A549 (cell line): ENCODE results near the gene CNP. TPM values are rescaled to one million over a fixed set of nuclear protein-coding genes. Genes with fewer than 3 reads are reported as not detected.

Experiments
- ATAC-seq, 2 experiments: fragments of 200-7000 bp in 1 of 2; fragments of >200 bp in 1 of 2; cut with Nextera tagmentation in 1 of 2; cut with Tn5 transposase in 1 of 2; 3 replicates each; pipeline versions ENCODE4 v1.8.0 to v1.9.1; 2018 to 2020; ENCODE audit warnings: mild to moderate bottlenecking in 1 of 2, moderate library complexity in 1 of 2
- CTCF ChIA-PET: fragments of 300-600 bp; sonication (Branson Sonifier 250); formaldehyde crosslinking; extraction: SDS; loops from one replicate; lab custom pipeline; 2021; ENCODE audit warnings: antibody characterized with exemption, inconsistent platforms; lab: Yijun Ruan, JAX
- POLR2A ChIA-PET: fragments of 350-600 bp; formaldehyde crosslinking; extraction: SDS; loops from one replicate; lab custom pipeline; 2021; ENCODE audit warnings: antibody characterized with exemption, inconsistent platforms; lab: Yijun Ruan, JAX
- DNase-seq, 2 experiments: peaks; one replicate each; pipeline versions ENCODE4 v3.0.0 to v3.0.0-alpha.2; 2011 to 2016; ENCODE audit warnings: low read depth in 1 of 2, low spot score in 1 of 2
- FAIRE-seq: peaks from 2 replicates; lab custom pipeline; 2011; peaks lifted over from hg19 to GRCh38; lab: Jason Lieb, UNC
- H3K27ac ChIP-seq, 2 experiments: fragments of >200 bp; sonication (Bioruptor Twin); formaldehyde crosslinking; 3 replicates each; pipeline ENCODE4 v1.5.1; 2016 to 2017
- H3K4me1 ChIP-seq: fragments of >200 bp; sonication (Bioruptor Twin); formaldehyde crosslinking; 3 replicates; pipeline ENCODE4 v1.6.1; 2016
- H3K4me2 ChIP-seq: fragments of >200 bp; sonication (Bioruptor Twin); formaldehyde crosslinking; 3 replicates; pipeline ENCODE4 v1.6.1; 2016
- H3K4me3 ChIP-seq: fragments of >200 bp; sonication (Bioruptor Twin); formaldehyde crosslinking; 3 replicates; pipeline ENCODE4 v1.5.1; 2016
- H3K9me3 ChIP-seq: fragments of >200 bp; sonication (Bioruptor Twin); formaldehyde crosslinking; 3 replicates; pipeline ENCODE4 v1.6.1; 2016
- BHLHE40 ChIP-seq: IDR thresholded peaks from 2 replicates; pipeline ENCODE4 v1.6.1; 2012; ENCODE audit warnings: low read depth, low read length, inconsistent platforms
- CHD4 ChIP-seq: fragments of 200-600 bp; sonication (generic); IDR thresholded peaks from 2 replicates; pipeline ENCODE4 v1.6.1; 2016; ENCODE audit warnings: antibody characterized with exemption, mild to moderate bottlenecking, borderline replicate concordance
- HDAC2 ChIP-seq: fragments of 200-600 bp; sonication (generic); IDR thresholded peaks from 2 replicates; pipeline ENCODE4 v1.6.1; 2016
- KDM5A ChIP-seq: fragments of 200-600 bp; sonication (generic); IDR thresholded peaks from 2 replicates; pipeline ENCODE4 v1.6.1; 2016; ENCODE audit warnings: antibody characterized with exemption, mild to moderate bottlenecking
- MAFK ChIP-seq: fragments of 450-650 bp; IDR thresholded peaks from 2 replicates; pipeline ENCODE4 v1.6.1; 2014; ENCODE audit not compliant: partially characterized antibody
- NPAS2 ChIP-seq: fragments of 250-450 bp; sonication (Bioruptor Pico); IDR thresholded peaks from 2 replicates; pipeline ENCODE4 v1.8.0; 2022; ENCODE audit warnings: mild to moderate bottlenecking, moderate library complexity, borderline replicate concordance
- RAD21 ChIP-seq, 2 experiments: fragments of >200 bp in 1 of 2; sonication (Bioruptor Twin) in 1 of 2; formaldehyde crosslinking in 1 of 2; IDR thresholded peaks in 1 of 2; conservative IDR thresholded peaks in 1 of 2; 2 replicates in 1 of 2; 3 replicates in 1 of 2; pipeline ENCODE4 v1.6.1; 2012 to 2018; ENCODE audit warnings: inconsistent platforms in 1 of 2
- RARB ChIP-seq: fragments of 250-450 bp; sonication (Bioruptor Pico); IDR thresholded peaks from 2 replicates; pipeline ENCODE4 v1.8.0; 2021; ENCODE audit warnings: mild to moderate bottlenecking, moderate library complexity
- RCOR1 ChIP-seq: fragments of 150-350 bp; IDR thresholded peaks from 2 replicates; pipeline ENCODE4 v1.6.1; 2014; ENCODE audit warnings: antibody characterized with exemption, low read length, low read depth
- SREBF2 ChIP-seq: fragments of 450-650 bp; IDR thresholded peaks from 2 replicates; pipeline ENCODE4 v1.6.1; 2014; ENCODE audit warnings: mild to moderate bottlenecking, moderate library complexity
- TFCP2L1 ChIP-seq: fragments of 250-450 bp; sonication (Bioruptor Pico); IDR thresholded peaks from 2 replicates; pipeline ENCODE4 v1.5.0; 2021; ENCODE audit warnings: mild to moderate bottlenecking
- ZFP36 ChIP-seq: fragments of 450-650 bp; IDR thresholded peaks from 2 replicates; pipeline ENCODE4 v1.6.1; 2014; ENCODE audit warnings: borderline replicate concordance; ENCODE audit not compliant: partially characterized antibody
- ZSCAN20 ChIP-seq: fragments of 250-450 bp; sonication (Bioruptor Pico); IDR thresholded peaks from 2 replicates; pipeline ENCODE4 v1.8.0; 2022; ENCODE audit warnings: mild to moderate bottlenecking, moderate library complexity
- WGBS: methylation state at CpG from one replicate; pipeline ENCODE4 v1.1.6; 2017; ENCODE audit errors: missing lambda C conversion rate; 5-methylcytosine and 5-hydroxymethylcytosine counted together
- polyA plus RNA-seq, 4 experiments: library from polyadenylated mRNA; depleted of rRNA in 3 of 4; stranded (reverse); fragments of >200 nt; fragmentation: RNase III in 1 of 4; extraction: RNeasy Plus Mini Kit Qiagen cat#74134 plus additional on column Dnase treatment in 1 of 4; gene quantifications; 2 replicates in 3 of 4; 3 replicates in 1 of 4; pipeline ENCODE4 v1.2.3, GENCODE V29; 2011 to 2017
- TF ChIP-seq, protein P1 (sequence below): IDR thresholded peaks from 2 replicates; pipeline ENCODE4 v1.6.1; 2012; ENCODE audit warnings: low read depth, borderline replicate concordance
- TF ChIP-seq, protein P2 (sequence below): fragments of 200-600 bp; sonication (generic); IDR thresholded peaks from 2 replicates; pipeline ENCODE4 v1.6.1; 2016; ENCODE audit warnings: antibody characterized with exemption, mild to moderate bottlenecking, moderate library complexity
- TF ChIP-seq, protein P3 (sequence below): IDR thresholded peaks from 2 replicates; pipeline ENCODE4 v1.6.1; 2012
- TF ChIP-seq, protein P4 (sequence below): fragments of >200 bp; sonication (Bioruptor Twin); formaldehyde crosslinking; IDR thresholded peaks from 3 replicates; pipeline ENCODE4 v1.5.1; 2016

CNP gene
- polyA plus RNA-seq, 2 of the 4 experiments (the other 2 are of a cell fraction), result 38.6 to 113 TPM

DNA sequence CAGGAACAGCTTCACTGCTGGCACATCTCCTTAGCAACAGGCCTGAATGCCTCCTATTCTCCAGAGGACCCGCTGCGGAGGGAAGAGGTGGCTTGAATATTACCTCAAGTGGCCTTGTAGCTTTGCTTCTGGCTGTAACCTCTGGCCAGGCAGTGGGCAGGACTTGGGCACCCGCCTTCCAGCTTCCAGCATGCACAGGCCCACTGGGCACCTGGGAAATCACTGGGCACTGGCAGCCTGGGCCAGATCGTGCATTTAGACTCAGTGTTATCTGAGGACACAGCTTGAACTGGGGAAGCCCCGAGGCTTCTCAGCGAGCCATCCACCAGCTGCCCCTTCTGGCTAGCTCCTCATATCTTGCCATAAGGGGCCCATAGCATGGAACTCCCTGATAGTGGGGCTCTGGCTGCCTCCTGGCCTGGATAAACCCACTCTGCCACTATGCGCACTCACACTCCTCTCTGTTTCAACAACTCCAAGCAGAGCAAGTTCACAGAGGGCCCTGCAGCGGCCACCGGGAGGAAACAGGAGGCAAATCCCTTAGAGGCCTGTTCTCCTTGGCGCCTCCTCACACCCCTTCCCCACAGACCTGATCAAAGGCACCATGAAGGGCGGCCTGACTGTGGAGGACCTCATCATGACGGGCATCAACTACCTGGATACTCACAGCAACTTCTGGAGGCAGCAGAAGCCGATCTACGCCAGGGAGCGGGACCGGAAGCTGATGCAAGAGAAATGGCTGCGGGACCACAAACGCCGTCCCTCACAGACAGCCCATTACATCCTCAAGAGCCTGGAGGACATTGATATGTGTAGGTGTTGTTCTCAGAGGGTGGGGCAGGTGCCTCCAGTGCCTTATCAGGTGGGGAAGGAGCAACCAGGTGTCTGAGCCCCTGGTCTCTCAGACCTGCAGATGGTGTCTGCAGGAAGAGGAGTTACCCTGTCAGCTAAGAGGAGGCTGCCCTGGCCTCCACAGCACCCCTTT is 28.3 kb upstream of the CNP start:
- ATAC-seq, result no peak
- Histone ChIP-seq H3K4me2 (no peak overlapping the region), H3K4me1 (no peaks in the 10 kb centered on the region), H3K4me3 (no peak overlapping the region), H3K27ac (no peak overlapping the region), H3K9me3 (no peaks in the 10 kb centered on the region)
- CTCF ChIA-PET, result interaction anchor here (0.6 to 15.4 kb wide), 7 partner anchors 8 to 664 kb away, joined by 3 to 204 read pairs (median 4); partner anchors contain the start of genes NKIRAS2 and ODAD4
- DNase-seq, result no peak
- WGBS, result 83% methylated on average over 18 of the region's 19 CpGs
- POLR2A ChIA-PET, result interaction anchor here (2.3 kb wide), 1 partner anchor 8 kb away, joined by 6 read pairs; the partner anchor contains the start of gene ODAD4
- TF ChIP-seq, protein P1, sequence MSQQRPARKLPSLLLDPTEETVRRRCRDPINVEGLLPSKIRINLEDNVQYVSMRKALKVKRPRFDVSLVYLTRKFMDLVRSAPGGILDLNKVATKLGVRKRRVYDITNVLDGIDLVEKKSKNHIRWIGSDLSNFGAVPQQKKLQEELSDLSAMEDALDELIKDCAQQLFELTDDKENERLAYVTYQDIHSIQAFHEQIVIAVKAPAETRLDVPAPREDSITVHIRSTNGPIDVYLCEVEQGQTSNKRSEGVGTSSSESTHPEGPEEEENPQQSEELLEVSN, result no peak
- TF ChIP-seq TFCP2L1 (CRISPR knock-in tag), result no peak
- no peak for TF ChIP-seq CHD4
- no peak for TF ChIP-seq RAD21 (conservative IDR thresholded peaks at IDR 0.05 in 1 of 2, IDR thresholded peaks at IDR 0.05 in 1 of 2)
- no peak for TF ChIP-seq SREBF2
- TF ChIP-seq, protein P2, sequence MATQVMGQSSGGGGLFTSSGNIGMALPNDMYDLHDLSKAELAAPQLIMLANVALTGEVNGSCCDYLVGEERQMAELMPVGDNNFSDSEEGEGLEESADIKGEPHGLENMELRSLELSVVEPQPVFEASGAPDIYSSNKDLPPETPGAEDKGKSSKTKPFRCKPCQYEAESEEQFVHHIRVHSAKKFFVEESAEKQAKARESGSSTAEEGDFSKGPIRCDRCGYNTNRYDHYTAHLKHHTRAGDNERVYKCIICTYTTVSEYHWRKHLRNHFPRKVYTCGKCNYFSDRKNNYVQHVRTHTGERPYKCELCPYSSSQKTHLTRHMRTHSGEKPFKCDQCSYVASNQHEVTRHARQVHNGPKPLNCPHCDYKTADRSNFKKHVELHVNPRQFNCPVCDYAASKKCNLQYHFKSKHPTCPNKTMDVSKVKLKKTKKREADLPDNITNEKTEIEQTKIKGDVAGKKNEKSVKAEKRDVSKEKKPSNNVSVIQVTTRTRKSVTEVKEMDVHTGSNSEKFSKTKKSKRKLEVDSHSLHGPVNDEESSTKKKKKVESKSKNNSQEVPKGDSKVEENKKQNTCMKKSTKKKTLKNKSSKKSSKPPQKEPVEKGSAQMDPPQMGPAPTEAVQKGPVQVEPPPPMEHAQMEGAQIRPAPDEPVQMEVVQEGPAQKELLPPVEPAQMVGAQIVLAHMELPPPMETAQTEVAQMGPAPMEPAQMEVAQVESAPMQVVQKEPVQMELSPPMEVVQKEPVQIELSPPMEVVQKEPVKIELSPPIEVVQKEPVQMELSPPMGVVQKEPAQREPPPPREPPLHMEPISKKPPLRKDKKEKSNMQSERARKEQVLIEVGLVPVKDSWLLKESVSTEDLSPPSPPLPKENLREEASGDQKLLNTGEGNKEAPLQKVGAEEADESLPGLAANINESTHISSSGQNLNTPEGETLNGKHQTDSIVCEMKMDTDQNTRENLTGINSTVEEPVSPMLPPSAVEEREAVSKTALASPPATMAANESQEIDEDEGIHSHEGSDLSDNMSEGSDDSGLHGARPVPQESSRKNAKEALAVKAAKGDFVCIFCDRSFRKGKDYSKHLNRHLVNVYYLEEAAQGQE, result no peak
- no peak for TF ChIP-seq RCOR1
- TF ChIP-seq ZFP36, result no peak
- TF ChIP-seq KDM5A, result no peak
- TF ChIP-seq, protein P3, sequence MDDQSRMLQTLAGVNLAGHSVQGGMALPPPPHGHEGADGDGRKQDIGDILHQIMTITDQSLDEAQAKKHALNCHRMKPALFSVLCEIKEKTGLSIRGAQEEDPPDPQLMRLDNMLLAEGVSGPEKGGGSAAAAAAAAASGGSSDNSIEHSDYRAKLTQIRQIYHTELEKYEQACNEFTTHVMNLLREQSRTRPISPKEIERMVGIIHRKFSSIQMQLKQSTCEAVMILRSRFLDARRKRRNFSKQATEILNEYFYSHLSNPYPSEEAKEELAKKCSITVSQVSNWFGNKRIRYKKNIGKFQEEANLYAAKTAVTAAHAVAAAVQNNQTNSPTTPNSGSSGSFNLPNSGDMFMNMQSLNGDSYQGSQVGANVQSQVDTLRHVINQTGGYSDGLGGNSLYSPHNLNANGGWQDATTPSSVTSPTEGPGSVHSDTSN, result no peak
- no peak for TF ChIP-seq NPAS2
- TF ChIP-seq, protein P4, sequence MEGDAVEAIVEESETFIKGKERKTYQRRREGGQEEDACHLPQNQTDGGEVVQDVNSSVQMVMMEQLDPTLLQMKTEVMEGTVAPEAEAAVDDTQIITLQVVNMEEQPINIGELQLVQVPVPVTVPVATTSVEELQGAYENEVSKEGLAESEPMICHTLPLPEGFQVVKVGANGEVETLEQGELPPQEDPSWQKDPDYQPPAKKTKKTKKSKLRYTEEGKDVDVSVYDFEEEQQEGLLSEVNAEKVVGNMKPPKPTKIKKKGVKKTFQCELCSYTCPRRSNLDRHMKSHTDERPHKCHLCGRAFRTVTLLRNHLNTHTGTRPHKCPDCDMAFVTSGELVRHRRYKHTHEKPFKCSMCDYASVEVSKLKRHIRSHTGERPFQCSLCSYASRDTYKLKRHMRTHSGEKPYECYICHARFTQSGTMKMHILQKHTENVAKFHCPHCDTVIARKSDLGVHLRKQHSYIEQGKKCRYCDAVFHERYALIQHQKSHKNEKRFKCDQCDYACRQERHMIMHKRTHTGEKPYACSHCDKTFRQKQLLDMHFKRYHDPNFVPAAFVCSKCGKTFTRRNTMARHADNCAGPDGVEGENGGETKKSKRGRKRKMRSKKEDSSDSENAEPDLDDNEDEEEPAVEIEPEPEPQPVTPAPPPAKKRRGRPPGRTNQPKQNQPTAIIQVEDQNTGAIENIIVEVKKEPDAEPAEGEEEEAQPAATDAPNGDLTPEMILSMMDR, result no peak
- TF ChIP-seq ZSCAN20 (CRISPR knock-in tag), result no peak
- TF ChIP-seq HDAC2, result no peak
- TF ChIP-seq RARB (CRISPR knock-in tag), result no peak
- TF ChIP-seq MAFK, result no peak
- TF ChIP-seq BHLHE40, result no peak
- no peak for FAIRE-seq
